Panc1 (cell line): ENCODE results near the gene CNOT3. TPM values are rescaled to one million over a fixed set of nuclear protein-coding genes. Genes with fewer than 3 reads are reported as not detected.

Experiments
- ATAC-seq: fragments of 200-7000 bp; cut with Tn5 transposase; 2 replicates; pipeline ENCODE4 v1.9.1; 2020; ENCODE audit warnings: mild to moderate bottlenecking, moderate library complexity
- BruUV-seq: library from RNA; stranded (reverse); fragments of 400-500 nt; replicated peaks from 2 replicates; lab custom pipeline; 2021; lab: Mats Ljungman, UMichigan
- CTCF ChIA-PET: fragments of 300-600 bp; sonication (Branson Sonifier 250); formaldehyde crosslinking; loops from one replicate; lab custom pipeline; 2022; ENCODE audit warnings: antibody characterized with exemption; lab: Charles Lee
- POLR2A ChIA-PET: fragments of 300-600 bp; sonication (Branson Sonifier 250); formaldehyde crosslinking; loops from one replicate; lab custom pipeline; 2022; ENCODE audit warnings: antibody characterized with exemption; lab: Charles Lee
- DNase-seq: peaks from one replicate; pipeline ENCODE4 v3.0.0-alpha.2; 2010; ENCODE audit warnings: low read depth, low spot score
- H3K27ac ChIP-seq: 2 replicates; pipeline ENCODE4 v1.5.1; 2011; ENCODE audit warnings: mild to moderate bottlenecking, low read length, inconsistent platforms
- H3K27me3 ChIP-seq: fragments of 200-500 bp; sonication (Bioruptor generic); 2 replicates; pipeline ENCODE4 v1.6.0; 2014; ENCODE audit warnings: low read length, inconsistent platforms; ENCODE audit not compliant: control insufficient read depth, insufficient read depth
- H3K36me3 ChIP-seq: fragments of 200-500 bp; sonication (Bioruptor generic); 2 replicates; pipeline ENCODE4 v1.5.1; 2014; ENCODE audit warnings: inconsistent platforms, mild to moderate bottlenecking, low read length, moderate library complexity; ENCODE audit not compliant: control insufficient read depth, insufficient read depth
- H3K4me1 ChIP-seq: 2 replicates; pipeline ENCODE4 v1.5.1; 2011; ENCODE audit warnings: inconsistent platforms, mild to moderate bottlenecking, low read length, moderate library complexity; ENCODE audit not compliant: control insufficient read depth, insufficient read depth
- H3K4me3 ChIP-seq, 2 experiments: 2 replicates each; pipeline ENCODE4 v1.5.1; 2011 to 2012; ENCODE audit warnings: low read depth in 2 of 2, low read length in 2 of 2, mild to moderate bottlenecking in 2 of 2, inconsistent platforms in 1 of 2, moderate library complexity in 1 of 2
- H3K9me3 ChIP-seq: fragments of 200-500 bp; sonication (Bioruptor generic); 2 replicates; pipeline ENCODE4 v1.5.1; 2014; ENCODE audit warnings: low read depth, mild to moderate bottlenecking, inconsistent platforms, low read length, moderate library complexity; ENCODE audit not compliant: control insufficient read depth, insufficient read depth
- POLR2AphosphoS5 ChIP-seq: IDR thresholded peaks from 2 replicates; pipeline ENCODE4 v1.6.1; 2012; ENCODE audit warnings: mild to moderate bottlenecking, low read depth, low read length, moderate library complexity
- SIN3A ChIP-seq: IDR thresholded peaks from 2 replicates; pipeline ENCODE4 v1.6.1; 2012; ENCODE audit warnings: low read depth, mild to moderate bottlenecking, low read length, moderate library complexity, borderline replicate concordance; ENCODE audit not compliant: insufficient read depth
- TCF7L2 ChIP-seq: IDR thresholded peaks from 2 replicates; pipeline ENCODE4 v1.6.1; 2011; ENCODE audit warnings: mild to moderate bottlenecking, low read depth, low read length, inconsistent platforms
- in situ Hi-C: cut with HindIII; loops from 2 replicates; pipeline ENCODE4 v1.10.0; 2016; ENCODE audit warnings: low sequenced_read_pairs, low pct_unique_long_range_greater_than_20kb
- intact Hi-C: fragments of 100-400 bp; cut with micrococcal nuclease; formaldehyde crosslinking; loops from one replicate; pipeline ENCODE4 v1.10.0; 2022; ENCODE audit not compliant: unreplicated experiment
- total RNA-seq: library from RNA; stranded (reverse); gene quantifications from one replicate; pipeline ENCODE4 v1.2.1, GENCODE V29; 2021; ENCODE audit not compliant: unreplicated experiment
- TF ChIP-seq, protein P1 (sequence below), 2 experiments: IDR thresholded peaks; 2 replicates each; pipeline ENCODE4 v1.6.1; 2011 to 2012; ENCODE audit warnings: low read depth in 2 of 2, control low read depth in 1 of 2, low read length in 1 of 2, mild to moderate bottlenecking in 1 of 2, moderate library complexity in 1 of 2; ENCODE audit not compliant: insufficient read depth in 1 of 2
- TF ChIP-seq, protein P2 (sequence below): fragments of 450-650 bp; IDR thresholded peaks from 2 replicates; pipeline ENCODE4 v1.5.1; 2017; ENCODE audit warnings: mild to moderate bottlenecking

CNOT3 gene
- total RNA-seq, 1 experiment from 2014 or later = 111 TPM

DNA sequence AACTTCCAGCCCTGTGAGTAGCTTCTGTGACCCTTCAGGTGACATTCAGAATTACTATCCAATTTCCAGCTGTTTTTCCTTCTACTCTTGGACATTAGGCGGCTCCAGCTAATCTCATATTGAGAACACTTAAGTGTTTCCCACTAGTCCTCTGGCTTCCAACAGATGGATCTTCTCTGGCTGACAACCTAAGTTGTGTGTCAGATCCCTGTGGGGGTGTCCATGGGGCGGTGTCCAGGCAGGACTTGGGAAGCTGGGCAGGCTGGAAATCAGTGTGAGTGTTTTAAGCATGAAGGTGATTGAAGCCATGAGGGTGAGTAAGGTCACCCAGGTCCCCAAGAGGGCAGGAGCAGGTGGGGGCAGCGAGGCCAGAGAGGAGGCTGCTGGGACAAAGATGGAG, 10.1 kb downstream of the CNOT3 start:
- no peaks in the 10 kb centered on the region for H3K4me1 ChIP-seq
- no peak overlapping the region for H3K27ac ChIP-seq
- H3K27me3 ChIP-seq = no peaks in the 10 kb centered on the region
- TF ChIP-seq TCF7L2 (no peak), SIN3A (no peak), POLR2AphosphoS5 (no peak)
- TF ChIP-seq, protein P1, sequence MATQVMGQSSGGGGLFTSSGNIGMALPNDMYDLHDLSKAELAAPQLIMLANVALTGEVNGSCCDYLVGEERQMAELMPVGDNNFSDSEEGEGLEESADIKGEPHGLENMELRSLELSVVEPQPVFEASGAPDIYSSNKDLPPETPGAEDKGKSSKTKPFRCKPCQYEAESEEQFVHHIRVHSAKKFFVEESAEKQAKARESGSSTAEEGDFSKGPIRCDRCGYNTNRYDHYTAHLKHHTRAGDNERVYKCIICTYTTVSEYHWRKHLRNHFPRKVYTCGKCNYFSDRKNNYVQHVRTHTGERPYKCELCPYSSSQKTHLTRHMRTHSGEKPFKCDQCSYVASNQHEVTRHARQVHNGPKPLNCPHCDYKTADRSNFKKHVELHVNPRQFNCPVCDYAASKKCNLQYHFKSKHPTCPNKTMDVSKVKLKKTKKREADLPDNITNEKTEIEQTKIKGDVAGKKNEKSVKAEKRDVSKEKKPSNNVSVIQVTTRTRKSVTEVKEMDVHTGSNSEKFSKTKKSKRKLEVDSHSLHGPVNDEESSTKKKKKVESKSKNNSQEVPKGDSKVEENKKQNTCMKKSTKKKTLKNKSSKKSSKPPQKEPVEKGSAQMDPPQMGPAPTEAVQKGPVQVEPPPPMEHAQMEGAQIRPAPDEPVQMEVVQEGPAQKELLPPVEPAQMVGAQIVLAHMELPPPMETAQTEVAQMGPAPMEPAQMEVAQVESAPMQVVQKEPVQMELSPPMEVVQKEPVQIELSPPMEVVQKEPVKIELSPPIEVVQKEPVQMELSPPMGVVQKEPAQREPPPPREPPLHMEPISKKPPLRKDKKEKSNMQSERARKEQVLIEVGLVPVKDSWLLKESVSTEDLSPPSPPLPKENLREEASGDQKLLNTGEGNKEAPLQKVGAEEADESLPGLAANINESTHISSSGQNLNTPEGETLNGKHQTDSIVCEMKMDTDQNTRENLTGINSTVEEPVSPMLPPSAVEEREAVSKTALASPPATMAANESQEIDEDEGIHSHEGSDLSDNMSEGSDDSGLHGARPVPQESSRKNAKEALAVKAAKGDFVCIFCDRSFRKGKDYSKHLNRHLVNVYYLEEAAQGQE (IDR thresholded peaks at IDR 0.05; ENCODE audit: insufficient read depth in 1 of 2, low read depth in 2 of 2, low read length in 1 of 2) = no peak
- TF ChIP-seq, protein P2, sequence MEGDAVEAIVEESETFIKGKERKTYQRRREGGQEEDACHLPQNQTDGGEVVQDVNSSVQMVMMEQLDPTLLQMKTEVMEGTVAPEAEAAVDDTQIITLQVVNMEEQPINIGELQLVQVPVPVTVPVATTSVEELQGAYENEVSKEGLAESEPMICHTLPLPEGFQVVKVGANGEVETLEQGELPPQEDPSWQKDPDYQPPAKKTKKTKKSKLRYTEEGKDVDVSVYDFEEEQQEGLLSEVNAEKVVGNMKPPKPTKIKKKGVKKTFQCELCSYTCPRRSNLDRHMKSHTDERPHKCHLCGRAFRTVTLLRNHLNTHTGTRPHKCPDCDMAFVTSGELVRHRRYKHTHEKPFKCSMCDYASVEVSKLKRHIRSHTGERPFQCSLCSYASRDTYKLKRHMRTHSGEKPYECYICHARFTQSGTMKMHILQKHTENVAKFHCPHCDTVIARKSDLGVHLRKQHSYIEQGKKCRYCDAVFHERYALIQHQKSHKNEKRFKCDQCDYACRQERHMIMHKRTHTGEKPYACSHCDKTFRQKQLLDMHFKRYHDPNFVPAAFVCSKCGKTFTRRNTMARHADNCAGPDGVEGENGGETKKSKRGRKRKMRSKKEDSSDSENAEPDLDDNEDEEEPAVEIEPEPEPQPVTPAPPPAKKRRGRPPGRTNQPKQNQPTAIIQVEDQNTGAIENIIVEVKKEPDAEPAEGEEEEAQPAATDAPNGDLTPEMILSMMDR = no peak
- H3K9me3 ChIP-seq = no peaks in the 10 kb centered on the region
- ChIA-PET CTCF (no interaction called here), POLR2A (no interaction called here)
- BruUV-seq = no TSS peak
- ATAC-seq = no peak
- in situ Hi-C loops (no loop called here), intact Hi-C loops (no loop called here)
- DNase-seq = no peak
- no peak overlapping the region for H3K4me3 ChIP-seq
- peaks cover 56% of the 10 kb centered on the region for H3K36me3 ChIP-seq

DNA sequence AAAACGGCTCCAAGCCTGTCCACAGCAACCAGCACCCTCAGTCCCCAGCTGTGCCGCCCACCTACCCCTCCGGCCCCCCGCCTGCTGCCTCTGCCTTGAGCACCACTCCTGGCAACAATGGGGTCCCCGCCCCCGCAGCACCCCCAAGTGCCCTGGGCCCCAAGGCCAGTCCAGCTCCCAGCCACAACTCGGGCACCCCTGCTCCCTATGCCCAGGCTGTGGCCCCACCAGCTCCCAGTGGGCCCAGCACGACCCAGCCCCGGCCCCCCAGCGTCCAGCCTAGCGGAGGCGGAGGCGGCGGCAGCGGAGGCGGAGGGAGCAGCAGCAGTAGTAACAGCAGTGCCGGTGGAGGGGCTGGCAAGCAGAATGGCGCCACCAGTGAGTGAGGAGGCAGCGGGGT, 10.6 kb downstream of the CNOT3 start:
- POLR2A ChIA-PET = no interaction called here
- DNase-seq = no peak

More for the DNA sequence above, 10.6 kb downstream of the CNOT3 start:
- intact Hi-C loops = no loop called here
- TF ChIP-seq TCF7L2 (no peak), POLR2AphosphoS5 (no peak), SIN3A (no peak)
- TF ChIP-seq, protein P2 = no peak
- TF ChIP-seq, protein P1 (IDR thresholded peaks at IDR 0.05; ENCODE audit: insufficient read depth in 1 of 2, low read depth in 2 of 2, low read length in 1 of 2) = no peak
- CTCF ChIA-PET = no interaction called here
- H3K9me3 ChIP-seq = no peaks in the 10 kb centered on the region
- no peak for ATAC-seq
- in situ Hi-C loops = no loop called here
- H3K27me3 ChIP-seq = no peaks in the 10 kb centered on the region
- no peak overlapping the region for H3K27ac ChIP-seq
- H3K4me3 ChIP-seq = no peak overlapping the region
- no TSS peak for BruUV-seq
- peaks cover 51% of the 10 kb centered on the region for H3K36me3 ChIP-seq
- H3K4me1 ChIP-seq = no peaks in the 10 kb centered on the region
